Measurements from ENCODE around the gene ITPRID2. TPM values are rescaled to one million over a fixed set of nuclear protein-coding genes. Genes with fewer than 3 reads are reported as not detected.

Gene ITPRID2
- total RNA-seq, 1 experiment from 2014 or later, result 419 TPM

DNA sequence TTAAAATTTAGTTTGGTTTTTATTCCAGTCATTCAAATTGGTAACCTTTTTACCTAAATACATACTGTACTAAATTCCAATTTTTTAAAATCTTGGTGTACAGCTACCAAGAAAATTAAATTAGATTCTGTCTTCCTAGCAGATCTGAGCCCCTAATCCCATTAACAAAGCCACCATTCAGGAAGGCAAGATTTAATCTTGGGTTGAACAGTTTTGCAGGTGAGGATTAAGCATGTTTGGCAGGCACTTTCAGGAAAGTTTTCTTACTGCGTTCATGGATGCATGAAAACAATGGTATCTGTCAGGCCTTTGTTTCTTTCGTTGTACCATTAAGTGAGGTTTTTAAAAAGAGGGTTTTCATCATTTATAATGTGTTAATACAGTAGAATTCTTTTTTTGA lies 32.8 kb downstream of the ITPRID2 start:
- Histone ChIP-seq H3K9me2 (ENCODE audit: insufficient read depth) (no peaks in the 10 kb centered on the region), H3K79me2 (ENCODE audit: low read depth) (peaks cover 17% of the 10 kb centered on the region), H3K4me2 (no peak overlapping the region), H3K4me1 (replicated peaks; ENCODE audit: insufficient read depth) (no peaks in the 10 kb centered on the region), H3K9me3 (ENCODE audit: insufficient read depth, low read depth) (no peaks in the 10 kb centered on the region), H2AFZ (no peak overlapping the region), H3F3A (ENCODE audit: insufficient read depth, low read depth) (peaks cover 9% of the 10 kb centered on the region), H3K27me3 (ENCODE audit: insufficient read depth, low read depth) (no peaks in the 10 kb centered on the region), H3K27ac (no peak overlapping the region), H4K20me1 (ENCODE audit: insufficient read depth) (peaks cover 13% of the 10 kb centered on the region; the same call in 1 of the 2 replicates), H3K36me3 (ENCODE audit: low read depth) (peaks cover 73% of the 10 kb centered on the region), H3K4me3 (no peak overlapping the region)
- CTCF ChIA-PET, result no interaction called here
- POLR2A ChIA-PET (ENCODE audit: unreplicated experiment), result interaction anchor here (0.6 to 0.7 kb wide), 4 partner anchors 59 to 311 kb away, joined by 3 to 8 read pairs (median 4); no protein-coding TSS in a partner anchor
- BruUV-seq (replicated peaks), result no TSS peak
- no peak for DNase-seq
- TF ChIP-seq EZH2 (IDR thresholded peaks at IDR 0.05; ENCODE audit: low read depth), result no peak
- TF ChIP-seq, protein P1, sequence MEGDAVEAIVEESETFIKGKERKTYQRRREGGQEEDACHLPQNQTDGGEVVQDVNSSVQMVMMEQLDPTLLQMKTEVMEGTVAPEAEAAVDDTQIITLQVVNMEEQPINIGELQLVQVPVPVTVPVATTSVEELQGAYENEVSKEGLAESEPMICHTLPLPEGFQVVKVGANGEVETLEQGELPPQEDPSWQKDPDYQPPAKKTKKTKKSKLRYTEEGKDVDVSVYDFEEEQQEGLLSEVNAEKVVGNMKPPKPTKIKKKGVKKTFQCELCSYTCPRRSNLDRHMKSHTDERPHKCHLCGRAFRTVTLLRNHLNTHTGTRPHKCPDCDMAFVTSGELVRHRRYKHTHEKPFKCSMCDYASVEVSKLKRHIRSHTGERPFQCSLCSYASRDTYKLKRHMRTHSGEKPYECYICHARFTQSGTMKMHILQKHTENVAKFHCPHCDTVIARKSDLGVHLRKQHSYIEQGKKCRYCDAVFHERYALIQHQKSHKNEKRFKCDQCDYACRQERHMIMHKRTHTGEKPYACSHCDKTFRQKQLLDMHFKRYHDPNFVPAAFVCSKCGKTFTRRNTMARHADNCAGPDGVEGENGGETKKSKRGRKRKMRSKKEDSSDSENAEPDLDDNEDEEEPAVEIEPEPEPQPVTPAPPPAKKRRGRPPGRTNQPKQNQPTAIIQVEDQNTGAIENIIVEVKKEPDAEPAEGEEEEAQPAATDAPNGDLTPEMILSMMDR (conservative IDR thresholded peaks at IDR 0.05), result no peak
- intact Hi-C loops (cut with micrococcal nuclease; ENCODE audit: unreplicated experiment), result no loop called here

DNA sequence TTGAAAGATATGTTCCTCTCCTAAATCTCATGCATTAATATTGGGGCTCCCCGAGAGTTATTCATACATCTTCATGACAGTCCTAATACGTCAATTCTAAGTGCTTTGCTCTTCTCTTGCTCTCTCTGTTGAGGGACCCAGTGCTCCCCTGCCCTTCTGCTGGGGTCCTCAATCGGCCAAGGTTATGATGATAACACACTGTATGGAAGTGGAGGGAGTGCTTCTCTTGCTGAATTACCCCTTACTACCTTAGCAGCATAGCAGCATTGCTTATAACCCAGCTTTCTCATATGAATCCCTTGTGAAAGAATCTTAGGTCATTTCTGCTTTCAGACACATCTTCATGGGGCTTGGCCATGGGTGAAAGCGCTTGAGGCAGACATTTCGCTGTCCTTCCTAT lies 43.2 kb downstream of the ITPRID2 start:
- intact Hi-C loops (cut with micrococcal nuclease; ENCODE audit: unreplicated experiment), result no loop called here
- H3K4me2 ChIP-seq, result no peak overlapping the region
- BruUV-seq (replicated peaks), result TSS peak; percentile 20
- H3K9me3 ChIP-seq (ENCODE audit: insufficient read depth, low read depth), result no peaks in the 10 kb centered on the region
- CTCF ChIA-PET, result interaction anchor here (1.2 kb wide), 1 partner anchor 20 kb away, joined by 3 read pairs; no protein-coding TSS in a partner anchor
- no peak for DNase-seq
- POLR2A ChIA-PET (ENCODE audit: unreplicated experiment), result no interaction called here
- H3K79me2 ChIP-seq (ENCODE audit: low read depth), result no peaks in the 10 kb centered on the region
- H3K9me2 ChIP-seq (ENCODE audit: insufficient read depth), result no peaks in the 10 kb centered on the region
- no peak overlapping the region for H3K4me3 ChIP-seq
- no peaks in the 10 kb centered on the region for H3K4me1 ChIP-seq (replicated peaks; ENCODE audit: insufficient read depth)
- H2AFZ ChIP-seq, result no peak overlapping the region
- H3F3A ChIP-seq (ENCODE audit: insufficient read depth, low read depth), result peaks cover 23% of the 10 kb centered on the region; the same call in 1 of the 2 replicates
- H3K27me3 ChIP-seq (ENCODE audit: insufficient read depth, low read depth), result no peaks in the 10 kb centered on the region
- TF ChIP-seq, protein P1 (conservative IDR thresholded peaks at IDR 0.05), result no peak
- TF ChIP-seq EZH2 (IDR thresholded peaks at IDR 0.05; ENCODE audit: low read depth), result no peak
- peaks cover 7% of the 10 kb centered on the region for H3K36me3 ChIP-seq (ENCODE audit: low read depth)
- no peaks in the 10 kb centered on the region; the same call in 1 of the 2 replicates for H4K20me1 ChIP-seq (ENCODE audit: insufficient read depth)
- no peak overlapping the region for H3K27ac ChIP-seq

DNA sequence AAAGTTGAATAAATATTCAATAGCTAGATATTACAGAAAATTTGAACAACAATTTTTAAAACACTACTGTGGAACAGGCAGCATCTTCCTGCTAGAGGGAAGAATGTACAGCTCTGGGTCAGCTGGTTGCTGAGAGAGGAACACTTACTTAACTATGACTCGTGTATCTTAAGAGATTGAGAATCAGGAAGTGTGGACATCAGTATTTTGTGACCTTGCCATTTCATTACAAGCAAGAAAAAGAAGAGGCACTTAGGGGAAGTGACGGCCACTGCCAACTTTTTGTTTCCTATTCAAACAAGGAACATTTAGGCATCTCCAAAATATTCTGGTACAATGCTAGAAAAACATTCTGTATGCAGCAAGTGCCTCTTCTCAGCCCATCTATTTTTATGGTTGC lies 45.9 kb downstream of the ITPRID2 start:
- H4K20me1 ChIP-seq (ENCODE audit: insufficient read depth), result no peaks in the 10 kb centered on the region
- no peak overlapping the region for H3K4me2 ChIP-seq
- no peaks in the 10 kb centered on the region for H3K79me2 ChIP-seq (ENCODE audit: low read depth)
- TF ChIP-seq EZH2 (IDR thresholded peaks at IDR 0.05; ENCODE audit: low read depth), result no peak
- TF ChIP-seq, protein P1 (conservative IDR thresholded peaks at IDR 0.05), result no peak
- H3F3A ChIP-seq (ENCODE audit: insufficient read depth, low read depth), result peaks cover 6% of the 10 kb centered on the region; the same call in 1 of the 2 replicates
- H2AFZ ChIP-seq, result no peak overlapping the region
- H3K27me3 ChIP-seq (ENCODE audit: insufficient read depth, low read depth), result no peaks in the 10 kb centered on the region
- no peaks in the 10 kb centered on the region for H3K36me3 ChIP-seq (ENCODE audit: low read depth)
- no peaks in the 10 kb centered on the region for H3K9me3 ChIP-seq (ENCODE audit: insufficient read depth, low read depth)
- DNase-seq, result peak in 1 of 2 experiments; percentile 61
- H3K9me2 ChIP-seq (ENCODE audit: insufficient read depth), result 0 out of 2 replicates have a peak, but pooled peaks cover 2% of the 10 kb centered on the region
- H3K4me3 ChIP-seq, result no peak overlapping the region
- POLR2A ChIA-PET (ENCODE audit: unreplicated experiment), result no interaction called here
- intact Hi-C loops (cut with micrococcal nuclease; ENCODE audit: unreplicated experiment), result no loop called here
- H3K27ac ChIP-seq, result no peak overlapping the region
- CTCF ChIA-PET, result interaction anchor here (0.6 kb wide), 3 partner anchors 14 to 1441 kb away, joined by 3 to 4 read pairs (median 4); no protein-coding TSS in a partner anchor
- no TSS peak for BruUV-seq (replicated peaks)
- H3K4me1 ChIP-seq (replicated peaks; ENCODE audit: insufficient read depth), result no peaks in the 10 kb centered on the region

Measured in PC-9 (cell line).